GM21529 (cell line): ENCODE measurements around the gene NUP133.
"Not testable (repeated sequence)": the region's sequence is repeated elsewhere in the genome, so short reads cannot be mapped to it uniquely, and the experiment has no call there.

Experiments used
- ATAC-seq: cut with Tn5 transposase; IDR thresholded peaks from one replicate; pipeline ENCODE4 v1.9.1; 2021; ENCODE audit not compliant: unreplicated experiment

Gene NUP133

DNA sequence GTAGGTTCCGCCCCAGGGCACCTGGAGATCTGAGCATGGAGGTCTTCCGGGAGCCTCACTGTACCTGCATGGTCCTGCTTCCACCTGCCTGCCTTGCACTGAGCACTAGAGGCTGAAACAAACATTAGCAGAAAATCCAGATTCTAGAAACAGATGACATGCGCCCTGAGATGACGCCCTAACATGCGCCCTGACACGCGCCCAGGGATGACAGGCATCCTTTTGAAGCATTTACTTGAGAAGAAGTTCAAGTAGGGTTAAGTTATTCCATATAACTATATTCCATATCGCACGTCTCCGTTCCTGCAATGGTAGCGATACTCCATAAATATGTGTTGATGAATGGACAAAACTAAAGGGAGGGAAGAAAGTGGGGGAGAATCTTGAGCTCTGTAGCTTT is 87.9 kb downstream of the NUP133 start:
- no peak for ATAC-seq

GRCh38 chr1:229418586-229418985 is 89.6 kb downstream of the NUP133 start:
- ATAC-seq = not testable (repeated sequence)

DNA sequence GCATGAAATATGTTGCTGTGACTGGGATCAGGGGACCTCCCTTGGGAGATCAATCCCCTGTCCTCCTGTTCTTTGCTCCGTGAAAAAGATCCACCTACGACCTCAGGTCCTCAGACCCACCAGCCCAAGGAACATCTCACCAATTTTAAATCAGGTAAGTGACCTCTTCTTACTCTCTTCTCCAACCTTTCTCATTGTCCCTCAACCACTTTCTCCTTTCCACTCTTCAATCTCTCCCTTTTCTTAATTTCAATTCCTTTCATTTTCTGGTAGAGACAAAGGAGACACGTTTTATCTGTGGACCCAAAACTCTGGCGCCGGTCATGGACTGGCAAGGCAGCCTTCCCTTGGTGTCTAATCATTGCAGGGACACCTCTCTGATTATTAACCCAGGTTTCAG is 95.3 kb downstream of the NUP133 start:
- ATAC-seq = not testable (repeated sequence)

DNA sequence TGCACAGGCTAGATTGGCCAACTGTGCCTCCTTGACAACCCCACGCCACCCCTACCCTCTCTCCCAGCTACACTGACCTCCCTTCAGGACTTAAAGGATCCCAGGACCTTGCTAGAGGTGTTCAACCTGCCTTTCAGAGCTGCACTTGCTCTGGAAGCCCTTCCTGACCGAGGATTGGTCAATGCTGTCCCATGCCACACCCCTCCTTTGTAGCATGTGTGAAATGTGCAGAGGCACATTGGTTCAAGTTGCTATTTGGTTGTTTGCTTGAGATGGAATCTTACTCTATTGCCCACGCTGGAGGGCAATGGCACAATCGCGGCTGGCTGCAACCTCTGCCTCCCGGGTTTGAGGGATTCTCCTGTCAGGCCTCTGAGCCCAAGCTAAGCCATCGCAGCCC is 96.1 kb downstream of the NUP133 start:
- ATAC-seq = no peak

DNA sequence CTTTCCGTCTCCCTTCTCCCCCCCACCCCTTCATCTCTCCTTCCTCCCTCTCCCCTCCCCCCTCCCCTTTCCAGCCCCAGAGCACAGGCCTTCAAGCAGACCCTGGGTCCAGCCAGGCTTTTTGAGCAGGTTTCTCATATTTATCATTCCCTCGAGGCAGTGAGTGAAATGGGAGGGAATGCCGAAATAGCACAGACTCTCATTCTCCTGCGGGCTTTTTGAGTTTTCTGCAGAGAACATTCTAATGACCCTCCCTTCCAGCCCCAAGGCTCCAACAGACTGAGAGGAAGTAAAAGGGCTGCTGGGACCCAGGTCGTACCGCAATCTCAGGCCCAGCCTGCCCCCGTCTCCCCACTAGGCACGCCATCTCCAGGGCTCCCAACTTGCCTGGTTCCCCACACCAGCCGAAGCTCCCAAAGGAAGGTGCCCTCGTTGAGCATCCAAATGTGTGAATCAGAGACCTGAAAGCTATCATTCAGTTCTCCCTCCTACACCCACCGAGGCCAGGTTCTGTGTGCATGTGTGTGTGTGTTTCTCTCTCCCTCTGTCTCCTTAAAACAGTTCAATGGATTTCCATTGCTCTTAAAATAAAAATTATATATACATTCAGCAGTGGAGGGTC is 96.6 kb downstream of the NUP133 start:
- no peak for ATAC-seq

DNA sequence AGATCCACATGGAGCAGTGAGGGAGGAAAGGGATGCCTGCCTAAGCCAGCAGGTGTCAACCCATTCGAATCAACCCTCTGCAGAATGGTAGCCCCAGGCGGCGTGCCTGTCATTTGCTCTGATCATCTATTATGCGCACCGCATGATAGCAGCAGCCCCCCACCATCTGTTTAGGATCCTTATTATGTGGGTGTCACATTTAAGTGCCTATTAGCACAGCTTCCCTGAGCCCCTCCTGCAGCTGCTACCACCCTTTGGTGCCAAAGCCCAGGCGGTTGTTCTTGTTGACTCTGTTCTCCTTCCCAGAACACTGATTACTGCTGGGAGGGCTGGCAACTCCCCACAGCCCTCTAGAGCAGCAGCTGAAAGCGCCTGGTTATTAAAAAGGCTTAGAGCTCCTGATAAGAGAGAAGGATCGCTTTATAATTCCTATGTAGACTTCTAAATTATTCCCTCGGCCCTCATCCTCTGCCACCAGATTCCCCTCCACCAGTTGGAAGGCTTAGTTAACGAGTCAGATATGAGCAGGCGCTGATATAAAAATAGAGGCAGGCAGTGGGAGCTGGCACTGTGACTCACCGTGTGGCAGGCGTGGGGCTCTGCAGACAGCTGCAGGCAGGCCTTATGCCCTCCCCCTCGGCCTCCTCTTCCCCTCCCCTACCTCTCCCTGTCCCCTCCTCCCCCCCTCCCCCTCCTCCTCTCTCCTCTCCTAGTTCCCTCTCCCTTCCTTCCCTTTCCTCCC is 97.3 kb downstream of the NUP133 start:
- ATAC-seq = no peak

GRCh38 chr1:229410370-229410691 is 97.8 kb downstream of the NUP133 start:
- ATAC-seq = no peak

DNA sequence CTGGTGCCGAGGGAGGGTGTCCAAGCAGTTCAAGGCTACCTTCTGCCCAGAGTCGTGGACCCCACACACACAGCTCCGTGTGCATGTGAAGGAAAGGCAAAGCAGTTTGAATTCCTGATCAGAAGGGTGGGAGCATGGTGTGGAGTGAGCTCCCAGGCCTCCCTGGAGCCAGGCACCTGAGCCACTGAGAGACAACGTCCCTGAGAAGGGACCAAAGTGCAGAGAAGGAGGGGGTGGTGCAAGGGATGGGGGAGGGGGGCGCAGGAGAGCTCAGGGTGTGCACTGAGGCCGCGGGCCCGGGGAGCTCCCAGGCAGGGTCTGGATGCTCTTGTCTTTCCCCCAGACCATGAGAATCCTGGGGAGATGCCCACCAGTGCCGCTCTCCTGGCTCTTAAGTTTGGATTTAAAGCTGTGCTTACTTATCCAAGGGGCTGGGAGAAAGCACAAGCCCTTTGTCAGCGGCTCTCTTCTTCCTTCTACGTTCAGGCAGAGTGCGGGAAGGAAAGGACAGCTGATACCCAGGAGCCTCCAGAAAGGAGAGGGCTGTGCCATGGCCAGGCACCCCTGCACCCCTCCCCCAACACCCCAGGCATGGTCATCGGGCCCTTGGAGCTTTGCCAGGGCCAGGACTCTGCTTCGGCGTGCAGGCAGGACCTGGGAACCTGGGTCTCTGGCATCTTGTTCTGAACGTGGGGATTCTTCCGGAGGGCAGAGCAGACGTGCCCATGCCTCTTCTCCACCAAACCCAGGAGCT is 98.3 kb downstream of the NUP133 start:
- no peak for ATAC-seq

DNA sequence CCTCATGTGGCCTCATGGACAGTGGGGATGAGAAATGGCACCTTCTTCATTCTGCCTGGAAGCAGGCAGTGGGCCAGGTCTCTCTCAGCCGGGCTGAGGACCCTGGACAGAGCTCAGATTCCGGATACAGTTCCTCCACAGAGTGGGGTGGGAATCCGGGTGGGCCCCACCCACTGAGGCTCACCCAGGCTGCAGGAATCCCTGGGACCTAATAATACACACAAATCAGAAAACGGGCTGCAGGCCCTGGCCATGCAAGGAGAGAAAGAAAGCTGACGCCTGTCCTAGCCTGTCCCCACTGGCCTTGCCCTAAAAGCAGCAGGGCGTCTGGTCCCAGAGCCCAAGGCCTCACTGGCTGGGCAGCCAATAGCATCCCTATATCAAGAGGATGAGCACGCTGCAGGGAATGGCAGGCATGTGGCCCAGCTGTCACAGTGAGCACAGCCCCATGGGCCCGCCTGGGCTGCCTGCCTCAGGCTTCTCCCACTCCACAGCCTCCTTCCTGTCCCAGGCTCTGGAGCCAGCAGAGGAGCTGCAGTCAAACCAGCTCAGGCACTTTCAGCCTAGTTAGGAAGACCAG is 99.6 kb downstream of the NUP133 start:
- ATAC-seq = no peak

DNA sequence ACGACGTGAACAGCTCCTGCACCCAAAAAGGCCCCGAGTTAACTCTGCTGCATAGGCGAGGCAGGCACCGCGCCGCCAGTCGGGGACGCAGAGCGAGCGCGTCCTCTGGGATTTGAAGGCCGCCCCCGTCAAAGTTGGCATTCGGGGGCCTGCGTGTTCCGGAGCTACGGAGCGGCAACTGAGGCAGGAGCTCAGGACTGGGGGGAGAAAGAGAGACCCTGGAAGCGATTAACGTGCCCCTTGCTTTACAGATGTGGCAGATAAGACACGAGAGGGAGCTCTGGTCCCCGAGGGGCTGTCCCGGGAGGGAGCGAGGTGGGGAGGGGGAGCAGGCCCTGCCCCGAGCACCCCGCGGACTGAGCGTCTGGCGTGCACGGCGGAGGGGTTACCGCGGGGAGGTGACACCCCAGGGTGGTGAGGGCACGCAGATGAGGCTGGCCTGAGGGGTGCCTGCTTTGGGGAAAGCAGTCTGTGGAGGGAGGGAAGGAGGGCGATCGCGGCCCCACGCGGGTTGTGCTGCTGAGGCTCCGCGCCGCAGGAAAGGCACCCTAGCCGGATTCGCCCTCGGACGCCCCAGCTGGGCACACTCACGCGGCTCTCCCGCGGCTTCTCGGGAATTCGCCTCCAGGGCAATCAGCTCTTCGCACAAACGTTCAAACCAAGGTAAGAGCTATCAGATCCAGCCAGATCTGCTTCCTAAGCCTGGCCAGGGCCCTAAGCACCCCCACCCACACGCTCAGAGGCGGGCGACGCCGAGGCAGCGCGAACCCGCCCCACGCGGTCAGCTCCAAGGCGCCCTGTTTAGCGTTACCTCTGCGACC is 100.7 kb downstream of the NUP133 start:
- ATAC-seq = no peak

- no peak for ATAC-seq
Observed at GRCh38 chr1:229406798-229407197, 101.3 kb downstream of the NUP133 start.

DNA sequence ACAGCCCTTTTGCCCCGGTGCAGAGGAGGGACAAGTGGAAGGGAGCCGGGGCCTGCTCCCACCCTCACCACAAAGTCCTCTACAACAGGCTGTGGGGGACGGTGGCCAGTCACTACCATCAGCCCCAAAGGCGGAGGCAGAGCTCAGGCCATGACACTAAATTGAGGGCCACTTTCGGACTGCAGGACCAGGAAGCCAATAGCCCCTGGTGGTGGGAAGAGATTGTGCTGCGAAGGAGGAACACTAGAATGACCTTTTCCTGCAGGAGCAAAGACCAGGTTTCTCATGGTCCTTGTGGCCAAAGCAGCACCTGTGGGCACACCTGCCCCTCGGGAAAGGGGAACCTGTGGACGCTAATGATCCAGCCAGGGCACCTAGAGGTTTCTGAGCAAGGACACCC is 104.6 kb downstream of the NUP133 start:
- ATAC-seq = no peak

DNA sequence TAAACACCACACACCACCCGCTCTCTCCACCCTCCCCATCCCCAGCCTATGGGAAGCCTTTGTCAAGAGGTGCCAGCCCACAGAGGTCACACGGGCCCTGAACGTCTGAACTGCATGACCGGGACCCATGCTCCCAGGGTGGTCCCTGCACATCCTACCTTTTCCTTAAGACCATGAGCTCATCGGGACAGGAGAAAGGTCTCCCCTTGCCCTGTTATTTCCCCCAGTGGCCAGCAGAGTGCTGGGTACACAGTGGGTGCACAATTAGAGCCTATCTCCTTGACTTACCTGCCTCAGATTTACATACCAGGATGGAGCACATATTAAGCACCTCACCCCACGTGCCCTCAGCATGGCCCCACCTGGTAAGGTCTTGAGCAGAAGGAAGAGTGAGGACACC is 105.1 kb downstream of the NUP133 start:
- ATAC-seq = no peak

GRCh38 chr1:229402329-229402728 is 105.8 kb downstream of the NUP133 start:
- ATAC-seq = not testable (repeated sequence)

- ATAC-seq = no peak
Observed at GRCh38 chr1:229397762-229398161, 110.4 kb downstream of the NUP133 start.

DNA sequence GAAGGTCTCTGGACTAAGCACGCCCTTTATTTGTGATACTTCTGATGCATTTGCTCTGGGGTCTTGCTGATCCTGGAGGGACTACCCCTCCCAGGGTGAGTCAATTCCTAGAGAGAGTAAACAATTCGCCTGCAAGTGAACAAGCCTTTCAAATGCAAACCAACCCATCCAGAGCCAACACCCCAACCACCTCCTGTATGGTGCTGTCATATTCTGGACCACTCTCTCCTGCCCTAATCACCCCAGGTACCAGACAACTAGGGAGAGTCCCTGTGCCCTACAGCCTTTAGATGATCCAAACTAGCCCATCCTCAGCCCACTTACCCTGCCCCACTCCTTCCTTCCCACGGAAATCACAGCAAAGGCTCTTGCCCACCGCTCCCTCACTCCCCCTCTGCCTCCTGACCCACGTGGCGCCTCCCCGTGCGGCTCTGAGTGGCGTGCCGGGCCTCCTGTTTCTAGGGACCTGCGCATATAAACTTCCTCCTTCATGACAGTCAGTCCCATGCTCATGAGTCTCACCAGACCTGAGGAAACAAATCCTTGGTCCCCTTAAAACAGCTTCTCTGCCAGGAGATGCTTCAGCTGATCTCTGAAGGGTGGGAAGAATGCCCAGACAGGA is 111.4 kb downstream of the NUP133 start:
- ATAC-seq = no peak

DNA sequence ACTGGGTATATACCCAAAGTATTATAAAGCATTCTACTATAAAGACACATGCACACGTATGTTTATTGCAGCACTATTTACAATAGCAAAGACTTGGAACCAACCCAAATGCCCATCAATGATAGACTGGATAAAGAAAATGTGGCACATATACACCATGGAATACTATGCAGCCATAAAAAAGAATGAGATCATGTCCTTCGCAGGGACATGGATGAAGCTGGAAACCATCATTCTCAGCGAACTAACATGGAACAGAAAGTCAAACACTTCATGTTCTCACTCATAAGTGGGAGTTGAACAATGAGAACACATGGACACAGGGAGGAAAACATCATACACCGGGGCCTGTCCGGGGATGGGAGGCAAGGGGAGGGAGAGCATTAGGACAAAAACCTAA is 113.6 kb downstream of the NUP133 start:
- ATAC-seq = not testable (repeated sequence)

- ATAC-seq = no peak
Observed at GRCh38 chr1:229392936-229393335, 115.2 kb downstream of the NUP133 start.
